ENCODE results near the gene GRID1. TPM values are rescaled to one million over a fixed set of nuclear protein-coding genes. Genes with fewer than 3 reads are reported as not detected.

The GRID1 gene
- total RNA-seq, 1 donor from 2014 or later: 0.75 TPM

DNA sequence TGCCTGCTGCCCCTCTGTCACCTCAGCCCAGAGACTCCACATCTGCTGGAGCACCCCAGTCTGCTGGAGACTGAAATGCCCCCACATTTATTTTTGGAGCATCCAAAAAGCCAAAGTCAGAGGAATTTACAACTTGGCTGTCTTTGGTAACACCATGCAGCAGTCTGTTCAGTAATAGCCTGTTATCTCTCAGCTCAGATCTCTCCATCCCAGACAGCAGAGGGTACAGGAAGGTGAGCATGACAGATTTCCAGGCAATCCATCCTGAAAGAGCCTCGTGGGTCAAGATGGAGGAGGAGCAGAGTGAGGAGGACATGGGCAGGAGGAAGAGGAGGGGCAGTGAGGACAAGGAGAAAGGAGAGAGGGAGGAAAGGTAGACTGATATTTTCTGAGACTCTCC, 55.9 kb downstream of the GRID1 start:
- H3K27ac Mint-ChIP-seq (ENCODE audit: unreplicated experiment): no peak overlapping the region

GRCh38 chr10:86310291-86310690, 56.3 kb downstream of the GRID1 start:
- no peaks in the 10 kb centered on the region for H4K20me1 ChIP-seq (ENCODE audit: insufficient read depth, low read length)
- no peak for FAIRE-seq

More for the DNA sequence above, 55.9 kb downstream of the GRID1 start:
- H3K4me3 Mint-ChIP-seq (ENCODE audit: unreplicated experiment): no peak overlapping the region
- no peaks in the 10 kb centered on the region for H3K36me3 ChIP-seq (ENCODE audit: insufficient read depth, low read length)
- no peaks in the 10 kb centered on the region for H3K9me3 ChIP-seq (ENCODE audit: insufficient read depth, low read depth, low read length)
- TF ChIP-seq, protein P1, sequence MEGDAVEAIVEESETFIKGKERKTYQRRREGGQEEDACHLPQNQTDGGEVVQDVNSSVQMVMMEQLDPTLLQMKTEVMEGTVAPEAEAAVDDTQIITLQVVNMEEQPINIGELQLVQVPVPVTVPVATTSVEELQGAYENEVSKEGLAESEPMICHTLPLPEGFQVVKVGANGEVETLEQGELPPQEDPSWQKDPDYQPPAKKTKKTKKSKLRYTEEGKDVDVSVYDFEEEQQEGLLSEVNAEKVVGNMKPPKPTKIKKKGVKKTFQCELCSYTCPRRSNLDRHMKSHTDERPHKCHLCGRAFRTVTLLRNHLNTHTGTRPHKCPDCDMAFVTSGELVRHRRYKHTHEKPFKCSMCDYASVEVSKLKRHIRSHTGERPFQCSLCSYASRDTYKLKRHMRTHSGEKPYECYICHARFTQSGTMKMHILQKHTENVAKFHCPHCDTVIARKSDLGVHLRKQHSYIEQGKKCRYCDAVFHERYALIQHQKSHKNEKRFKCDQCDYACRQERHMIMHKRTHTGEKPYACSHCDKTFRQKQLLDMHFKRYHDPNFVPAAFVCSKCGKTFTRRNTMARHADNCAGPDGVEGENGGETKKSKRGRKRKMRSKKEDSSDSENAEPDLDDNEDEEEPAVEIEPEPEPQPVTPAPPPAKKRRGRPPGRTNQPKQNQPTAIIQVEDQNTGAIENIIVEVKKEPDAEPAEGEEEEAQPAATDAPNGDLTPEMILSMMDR (IDR thresholded peaks at IDR 0.05; ENCODE audit: insufficient read depth, low read depth, low read length): no peak
- no peak for TF ChIP-seq EZH2 (IDR thresholded peaks at IDR 0.05; ENCODE audit: insufficient read depth, low read length)
- no peaks in the 10 kb centered on the region for H3K27me3 ChIP-seq (ENCODE audit: insufficient read depth, low read length)
- H2AFZ ChIP-seq (ENCODE audit: low read depth, low read length): no peak overlapping the region
- H3K4me2 ChIP-seq (ENCODE audit: low read length): no peak overlapping the region
- no peaks in the 10 kb centered on the region for H3K4me1 Mint-ChIP-seq (ENCODE audit: low read depth, unreplicated experiment)
- no peaks in the 10 kb centered on the region for H4K20me1 ChIP-seq (ENCODE audit: insufficient read depth, low read length)
- peaks cover 55% of the 10 kb centered on the region for H3K27me3 Mint-ChIP-seq (ENCODE audit: low read depth, unreplicated experiment)
- no peak overlapping the region for H3K9ac ChIP-seq (ENCODE audit: low read length)
- no peaks in the 10 kb centered on the region for H3K36me3 Mint-ChIP-seq (ENCODE audit: low read depth, unreplicated experiment)
- DNase-seq (ENCODE audit: low read depth): no peak
- H3K9me3 Mint-ChIP-seq (ENCODE audit: unreplicated experiment): peaks cover 5% of the 10 kb centered on the region
- H3K4me1 ChIP-seq (ENCODE audit: insufficient read depth, low read length): no peaks in the 10 kb centered on the region
- FAIRE-seq: no peak
- H3K79me2 ChIP-seq (ENCODE audit: insufficient read depth, low read length): no peaks in the 10 kb centered on the region
- H3K4me3 ChIP-seq (ENCODE audit: insufficient read depth, low read depth, low read length): no peak overlapping the region
- H3K27ac ChIP-seq (ENCODE audit: low read depth, low read length): no peak overlapping the region

GRCh38 chr10:86308056-86308455, 58.5 kb downstream of the GRID1 start:
- no peak overlapping the region for H2AFZ ChIP-seq (ENCODE audit: low read depth, low read length)
- DNase-seq (ENCODE audit: low read depth) (no peak), FAIRE-seq (no peak)
- H3K9me3 Mint-ChIP-seq (ENCODE audit: unreplicated experiment): peaks cover 7% of the 10 kb centered on the region
- H3K36me3 Mint-ChIP-seq (ENCODE audit: low read depth, unreplicated experiment): no peaks in the 10 kb centered on the region
- no peak overlapping the region for H3K4me2 ChIP-seq (ENCODE audit: low read length)
- no peak overlapping the region for H3K4me3 Mint-ChIP-seq (ENCODE audit: unreplicated experiment)
- H3K27ac ChIP-seq (ENCODE audit: low read depth, low read length): no peak overlapping the region
- H3K4me1 ChIP-seq (ENCODE audit: insufficient read depth, low read length): no peaks in the 10 kb centered on the region
- no peaks in the 10 kb centered on the region for H3K4me1 Mint-ChIP-seq (ENCODE audit: low read depth, unreplicated experiment)
- no peak overlapping the region for H3K4me3 ChIP-seq (ENCODE audit: insufficient read depth, low read depth, low read length)
- H3K27me3 Mint-ChIP-seq (ENCODE audit: low read depth, unreplicated experiment): peaks cover 55% of the 10 kb centered on the region
- no peaks in the 10 kb centered on the region for H3K79me2 ChIP-seq (ENCODE audit: insufficient read depth, low read length)
- H4K20me1 ChIP-seq (ENCODE audit: insufficient read depth, low read length): no peaks in the 10 kb centered on the region
- TF ChIP-seq EZH2 (IDR thresholded peaks at IDR 0.05; ENCODE audit: insufficient read depth, low read length): no peak
- TF ChIP-seq, protein P1 (IDR thresholded peaks at IDR 0.05; ENCODE audit: insufficient read depth, low read depth, low read length): no peak
- no peaks in the 10 kb centered on the region for H3K36me3 ChIP-seq (ENCODE audit: insufficient read depth, low read length)
- H3K27ac Mint-ChIP-seq (ENCODE audit: unreplicated experiment): no peak overlapping the region
- H3K9ac ChIP-seq (ENCODE audit: low read length): no peak overlapping the region
- H3K9me3 ChIP-seq (ENCODE audit: insufficient read depth, low read depth, low read length): no peaks in the 10 kb centered on the region
- no peaks in the 10 kb centered on the region for H3K27me3 ChIP-seq (ENCODE audit: insufficient read depth, low read length)

More at GRCh38 chr10:86310291-86310690, 56.3 kb downstream of the GRID1 start:
- no peaks in the 10 kb centered on the region for H3K36me3 ChIP-seq (ENCODE audit: insufficient read depth, low read length)
- Mint-ChIP-seq H3K9me3 (ENCODE audit: unreplicated experiment) (peaks cover 5% of the 10 kb centered on the region), H3K27me3 (ENCODE audit: low read depth, unreplicated experiment) (peaks cover 57% of the 10 kb centered on the region), H3K4me3 (ENCODE audit: unreplicated experiment) (no peak overlapping the region), H3K36me3 (ENCODE audit: low read depth, unreplicated experiment) (no peaks in the 10 kb centered on the region), H3K27ac (ENCODE audit: unreplicated experiment) (no peak overlapping the region), H3K4me1 (ENCODE audit: low read depth, unreplicated experiment) (no peaks in the 10 kb centered on the region)
- H3K4me1 ChIP-seq (ENCODE audit: insufficient read depth, low read length): no peaks in the 10 kb centered on the region
- no peak overlapping the region for H3K4me3 ChIP-seq (ENCODE audit: insufficient read depth, low read depth, low read length)
- no peaks in the 10 kb centered on the region for H3K27me3 ChIP-seq (ENCODE audit: insufficient read depth, low read length)
- H3K27ac ChIP-seq (ENCODE audit: low read depth, low read length): no peak overlapping the region
- no peak overlapping the region for H3K9ac ChIP-seq (ENCODE audit: low read length)
- no peak overlapping the region for H3K4me2 ChIP-seq (ENCODE audit: low read length)
- TF ChIP-seq, protein P1 (IDR thresholded peaks at IDR 0.05; ENCODE audit: insufficient read depth, low read depth, low read length): no peak
- TF ChIP-seq EZH2 (IDR thresholded peaks at IDR 0.05; ENCODE audit: insufficient read depth, low read length): no peak
- H3K79me2 ChIP-seq (ENCODE audit: insufficient read depth, low read length): no peaks in the 10 kb centered on the region
- H2AFZ ChIP-seq (ENCODE audit: low read depth, low read length): no peak overlapping the region
- no peaks in the 10 kb centered on the region for H3K9me3 ChIP-seq (ENCODE audit: insufficient read depth, low read depth, low read length)
- no peak for DNase-seq (ENCODE audit: low read depth)
